Peyer's patch (tissue), 4 donors: ENCODE results near the gene SCFD2.

Experiments used
- CTCF ChIP-seq, 6 experiments: fragments of 450-650 bp in 4 of 6; fragments of 200-600 bp in 2 of 6; sonication (generic) in 1 of 6; IDR thresholded peaks; one replicate each; pipeline ENCODE4 v1.5.1; 2017 to 2019; ENCODE audit warnings: antibody characterized with exemption in 6 of 6, mild to moderate bottlenecking in 3 of 6, moderate library complexity in 1 of 6
- POLR2A ChIP-seq, 2 donors: fragments of 450-650 bp; IDR thresholded peaks; one replicate each; pipeline ENCODE4 v1.5.1; 2017; ENCODE audit warnings: antibody characterized with exemption in 2 of 2, mild to moderate bottlenecking in 2 of 2, moderate library complexity in 2 of 2

GRCh38 chr4:53162969-53163368 lies 202.9 kb downstream of the SCFD2 start:
- TF ChIP-seq CTCF (IDR thresholded peaks at IDR 0.05) (no peak), POLR2A (IDR thresholded peaks at IDR 0.05) (no peak)
